Loucy (cell line): Measurements from ENCODE around the gene GPN2.

ENCODE experiments used
- EZH2phosphoT487 ChIP-seq: fragments of 200-600 bp; IDR thresholded peaks from 2 replicates; pipeline ENCODE4 v1.6.1; 2018; ENCODE audit warnings: antibody characterized with exemption, mild to moderate bottlenecking, moderate library complexity, borderline replicate concordance
- TF ChIP-seq, protein P1 (sequence below): fragments of 200-600 bp; sonication (generic); conservative IDR thresholded peaks from 2 replicates; pipeline ENCODE4 v1.5.1; 2014; ENCODE audit warnings: mild to moderate bottlenecking, antibody characterized with exemption, low read length

DNA sequence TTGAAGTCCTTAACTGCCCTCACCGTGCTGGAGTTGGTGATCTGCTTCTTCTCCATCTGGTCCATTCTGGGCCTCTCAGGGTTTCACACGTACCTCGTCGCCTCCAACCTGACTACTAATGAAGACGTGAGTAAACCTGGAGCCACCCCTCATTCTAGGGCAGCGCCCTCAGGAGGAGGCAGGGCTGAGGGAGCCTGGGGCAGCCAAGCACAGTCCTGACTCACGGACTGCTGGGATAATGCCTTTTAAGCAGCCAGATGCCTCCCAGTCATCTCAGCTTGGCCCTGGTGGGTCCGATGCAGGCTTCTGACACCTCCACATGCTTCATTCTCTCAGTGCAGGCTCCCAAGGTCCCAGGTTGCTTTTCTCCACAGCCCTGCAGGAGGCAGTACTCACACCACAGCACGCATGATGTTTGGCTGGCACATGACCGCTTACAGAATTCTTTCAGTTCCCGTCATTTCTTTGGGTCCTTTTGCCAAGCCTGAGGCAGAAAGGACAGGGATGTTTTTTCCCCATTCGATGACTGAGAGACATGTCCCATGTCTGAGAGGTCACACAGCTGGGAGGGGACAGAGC is 38.9 kb downstream of the GPN2 start:
- TF ChIP-seq, protein P1, sequence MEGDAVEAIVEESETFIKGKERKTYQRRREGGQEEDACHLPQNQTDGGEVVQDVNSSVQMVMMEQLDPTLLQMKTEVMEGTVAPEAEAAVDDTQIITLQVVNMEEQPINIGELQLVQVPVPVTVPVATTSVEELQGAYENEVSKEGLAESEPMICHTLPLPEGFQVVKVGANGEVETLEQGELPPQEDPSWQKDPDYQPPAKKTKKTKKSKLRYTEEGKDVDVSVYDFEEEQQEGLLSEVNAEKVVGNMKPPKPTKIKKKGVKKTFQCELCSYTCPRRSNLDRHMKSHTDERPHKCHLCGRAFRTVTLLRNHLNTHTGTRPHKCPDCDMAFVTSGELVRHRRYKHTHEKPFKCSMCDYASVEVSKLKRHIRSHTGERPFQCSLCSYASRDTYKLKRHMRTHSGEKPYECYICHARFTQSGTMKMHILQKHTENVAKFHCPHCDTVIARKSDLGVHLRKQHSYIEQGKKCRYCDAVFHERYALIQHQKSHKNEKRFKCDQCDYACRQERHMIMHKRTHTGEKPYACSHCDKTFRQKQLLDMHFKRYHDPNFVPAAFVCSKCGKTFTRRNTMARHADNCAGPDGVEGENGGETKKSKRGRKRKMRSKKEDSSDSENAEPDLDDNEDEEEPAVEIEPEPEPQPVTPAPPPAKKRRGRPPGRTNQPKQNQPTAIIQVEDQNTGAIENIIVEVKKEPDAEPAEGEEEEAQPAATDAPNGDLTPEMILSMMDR, result no peak
- TF ChIP-seq EZH2phosphoT487, result no peak
